HEK293 (cell line): ENCODE results near the gene ERBIN.

Source experiments
- CTCF ChIA-PET: fragments of 350-600 bp; formaldehyde crosslinking; extraction: SDS; loops from one replicate; lab custom pipeline; 2021; ENCODE audit warnings: antibody characterized with exemption; lab: Yijun Ruan, JAX
- POLR2A ChIA-PET: fragments of 300-600 bp; formaldehyde crosslinking; extraction: SDS; loops from one replicate; lab custom pipeline; 2020; ENCODE audit warnings: antibody characterized with exemption, inconsistent platforms; lab: Yijun Ruan, JAX
- H3K27ac ChIP-seq: fragments of 200-500 bp; sonication (Bioruptor generic); 2 replicates; pipeline ENCODE4 v1.5.1; 2014; ENCODE audit warnings: low read depth, low read length, control low read depth, inconsistent platforms; ENCODE audit errors: extremely low read depth
- H3K36me3 ChIP-seq, 2 experiments: fragments of 200-500 bp in 1 of 2; sonication (Bioruptor generic) in 1 of 2; 1 replicate in 1 of 2; 2 replicates in 1 of 2; pipeline ENCODE4 v1.5.1; 2014 to 2017; ENCODE audit warnings: inconsistent platforms in 2 of 2, low read length in 2 of 2; ENCODE audit not compliant: control insufficient read depth in 2 of 2, insufficient read depth in 1 of 2
- H3K4me1 ChIP-seq: fragments of 200-500 bp; sonication (Bioruptor generic); 2 replicates; pipeline ENCODE4 v1.5.1; 2014; ENCODE audit warnings: mild to moderate bottlenecking, low read length, inconsistent platforms; ENCODE audit not compliant: control insufficient read depth, insufficient read depth
- H3K4me3 ChIP-seq: 2 replicates; pipeline ENCODE4 v1.5.1; 2011; ENCODE audit warnings: low read depth, mild to moderate bottlenecking, control low read depth, low read length, moderate library complexity
- H3K9me3 ChIP-seq: fragments of 200-500 bp; sonication (Bioruptor generic); 2 replicates; pipeline ENCODE4 v1.5.1; 2014; ENCODE audit warnings: low read depth, low read length, inconsistent platforms; ENCODE audit not compliant: control insufficient read depth, insufficient read depth
- GLI4 ChIP-seq: fragments of 450-650 bp; formaldehyde crosslinking; IDR thresholded peaks from 2 replicates; pipeline ENCODE4 v1.5.1; 2016; ENCODE audit warnings: missing biosample characterization, missing genetic modification characterization
- MYNN ChIP-seq: fragments of 450-650 bp; formaldehyde crosslinking; IDR thresholded peaks from 2 replicates; pipeline ENCODE4 v1.5.1; 2016; ENCODE audit warnings: missing biosample characterization, missing genetic modification characterization, borderline replicate concordance
- REPIN1 ChIP-seq: fragments of 450-650 bp; formaldehyde crosslinking; IDR thresholded peaks from 2 replicates; pipeline ENCODE4 v1.5.1; 2017; ENCODE audit warnings: missing biosample characterization, missing genetic modification characterization, low read depth
- SP3 ChIP-seq: fragments of 450-650 bp; formaldehyde crosslinking; IDR thresholded peaks from 2 replicates; pipeline ENCODE4 v1.5.1; 2016; ENCODE audit warnings: missing biosample characterization, missing genetic modification characterization
- SP7 ChIP-seq: fragments of 450-650 bp; formaldehyde crosslinking; IDR thresholded peaks from 2 replicates; pipeline ENCODE4 v1.5.1; 2016; ENCODE audit warnings: missing biosample characterization, missing genetic modification characterization
- ZFP3 ChIP-seq: fragments of 450-650 bp; formaldehyde crosslinking; IDR thresholded peaks from 2 replicates; pipeline ENCODE4 v1.5.1; 2016; ENCODE audit warnings: low read depth, missing biosample characterization, missing genetic modification characterization
- ZFP69B ChIP-seq: fragments of 450-650 bp; formaldehyde crosslinking; IDR thresholded peaks from 2 replicates; pipeline ENCODE4 v1.5.1; 2016; ENCODE audit warnings: missing biosample characterization, missing genetic modification characterization
- ZNF157 ChIP-seq: fragments of 450-650 bp; formaldehyde crosslinking; IDR thresholded peaks from 2 replicates; pipeline ENCODE4 v1.5.1; 2016; ENCODE audit warnings: missing biosample characterization, missing genetic modification characterization
- ZNF221 ChIP-seq: fragments of 450-650 bp; formaldehyde crosslinking; IDR thresholded peaks from 2 replicates; pipeline ENCODE4 v1.5.1; 2017; ENCODE audit warnings: missing biosample characterization, missing genetic modification characterization, borderline replicate concordance
- ZNF239 ChIP-seq: fragments of 450-650 bp; formaldehyde crosslinking; IDR thresholded peaks from 2 replicates; pipeline ENCODE4 v1.5.1; 2016; ENCODE audit warnings: missing biosample characterization, missing genetic modification characterization
- ZNF266 ChIP-seq: fragments of 450-650 bp; formaldehyde crosslinking; IDR thresholded peaks from 2 replicates; pipeline ENCODE4 v1.5.1; 2016; ENCODE audit warnings: missing biosample characterization, missing genetic modification characterization, low read depth
- ZNF394 ChIP-seq: fragments of 450-650 bp; formaldehyde crosslinking; IDR thresholded peaks from 2 replicates; pipeline ENCODE4 v1.5.1; 2016; ENCODE audit warnings: missing biosample characterization, missing genetic modification characterization, mild to moderate bottlenecking, moderate library complexity, borderline replicate concordance
- ZNF473 ChIP-seq: fragments of 450-650 bp; formaldehyde crosslinking; IDR thresholded peaks from 2 replicates; pipeline ENCODE4 v1.5.1; 2017; ENCODE audit warnings: missing biosample characterization, missing genetic modification characterization
- ZNF571 ChIP-seq: fragments of 450-650 bp; formaldehyde crosslinking; IDR thresholded peaks from 2 replicates; pipeline ENCODE4 v1.5.0; 2017; ENCODE audit warnings: missing biosample characterization, missing genetic modification characterization
- ZNF658 ChIP-seq: fragments of 450-650 bp; formaldehyde crosslinking; IDR thresholded peaks from 2 replicates; pipeline ENCODE4; 2016; ENCODE audit warnings: missing biosample characterization, missing genetic modification characterization
- ZNF768 ChIP-seq: fragments of 450-650 bp; formaldehyde crosslinking; IDR thresholded peaks from 2 replicates; pipeline ENCODE4 v1.5.1; 2018; ENCODE audit warnings: missing biosample characterization, mild to moderate bottlenecking, missing genetic modification characterization
- ZNF777 ChIP-seq: fragments of 450-650 bp; formaldehyde crosslinking; IDR thresholded peaks from 2 replicates; pipeline ENCODE4 v1.5.1; 2017; ENCODE audit warnings: missing biosample characterization, missing genetic modification characterization, borderline replicate concordance
- TF ChIP-seq, protein P1 (sequence below): fragments of 450-650 bp; formaldehyde crosslinking; IDR thresholded peaks from 2 replicates; pipeline ENCODE4 v1.5.1; 2016; ENCODE audit warnings: missing biosample characterization, missing genetic modification characterization
- TF ChIP-seq, protein P2 (sequence below): fragments of 450-650 bp; formaldehyde crosslinking; IDR thresholded peaks from 2 replicates; pipeline ENCODE4 v1.5.1; 2016; ENCODE audit warnings: missing biosample characterization, missing genetic modification characterization
- TF ChIP-seq, protein P3 (sequence below): fragments of 450-650 bp; formaldehyde crosslinking; IDR thresholded peaks from 2 replicates; pipeline ENCODE4 v1.5.1; 2016; ENCODE audit warnings: missing biosample characterization, missing genetic modification characterization
- TF ChIP-seq, protein P4 (sequence below): fragments of 450-650 bp; formaldehyde crosslinking; IDR thresholded peaks from 2 replicates; pipeline ENCODE4 v1.5.1; 2016; ENCODE audit warnings: missing biosample characterization, missing genetic modification characterization

The ERBIN gene

DNA sequence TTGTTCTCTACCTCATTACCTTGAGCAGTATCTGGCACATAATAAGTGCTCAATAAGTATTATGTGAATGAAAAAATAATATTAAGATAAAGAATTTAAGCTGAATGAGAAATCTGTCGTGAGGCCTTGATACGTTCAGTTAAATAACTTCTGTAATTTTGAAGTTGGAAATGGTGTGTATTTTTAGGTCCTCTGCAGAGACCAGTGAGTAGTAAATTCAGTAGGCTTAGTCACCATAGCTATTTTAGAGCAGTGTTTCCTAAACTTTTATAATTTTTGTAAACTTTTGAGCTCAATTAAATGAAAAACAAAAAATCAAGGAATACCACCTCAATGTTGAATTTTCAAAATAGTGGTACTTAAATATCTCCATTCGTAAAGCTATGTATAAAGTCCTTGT is 25.0 kb downstream of the ERBIN start:
- no peaks in the 10 kb centered on the region for H3K4me1 ChIP-seq
- H3K4me3 ChIP-seq, result no peak overlapping the region
- H3K27ac ChIP-seq, result no peak overlapping the region
- H3K36me3 ChIP-seq, result no peaks in the 10 kb centered on the region; a peak in 1 of 3 replicates
- ChIA-PET POLR2A (no interaction called here), CTCF (interaction anchor here (0.6 to 0.8 kb wide), 2 partner anchors 143 to 355 kb away, joined by 3 read pairs; no protein-coding TSS in a partner anchor)
- TF ChIP-seq, protein P1, sequence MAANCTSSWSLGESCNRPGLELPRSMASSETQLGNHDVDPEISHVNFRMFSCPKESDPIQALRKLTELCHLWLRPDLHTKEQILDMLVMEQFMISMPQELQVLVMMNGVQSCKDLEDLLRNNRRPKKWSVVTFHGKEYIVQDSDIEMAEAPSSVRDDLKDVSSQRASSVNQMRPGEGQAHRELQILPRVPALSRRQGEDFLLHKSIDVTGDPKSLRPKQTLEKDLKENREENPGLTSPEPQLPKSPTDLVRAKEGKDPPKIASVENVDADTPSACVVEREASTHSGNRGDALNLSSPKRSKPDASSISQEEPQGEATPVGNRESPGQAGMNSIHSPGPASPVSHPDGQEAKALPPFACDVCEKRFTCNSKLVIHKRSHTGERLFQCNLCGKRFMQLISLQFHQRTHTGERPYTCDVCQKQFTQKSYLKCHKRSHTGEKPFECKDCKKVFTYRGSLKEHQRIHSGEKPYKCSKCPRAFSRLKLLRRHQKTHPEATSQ (tag by site-specific recombination), result no peak
- no peak for TF ChIP-seq ZNF768 (tag by site-specific recombination)
- no peak for TF ChIP-seq ZNF473 (tag by site-specific recombination)
- no peak for TF ChIP-seq ZNF571 (tag by site-specific recombination)
- TF ChIP-seq, protein P2, sequence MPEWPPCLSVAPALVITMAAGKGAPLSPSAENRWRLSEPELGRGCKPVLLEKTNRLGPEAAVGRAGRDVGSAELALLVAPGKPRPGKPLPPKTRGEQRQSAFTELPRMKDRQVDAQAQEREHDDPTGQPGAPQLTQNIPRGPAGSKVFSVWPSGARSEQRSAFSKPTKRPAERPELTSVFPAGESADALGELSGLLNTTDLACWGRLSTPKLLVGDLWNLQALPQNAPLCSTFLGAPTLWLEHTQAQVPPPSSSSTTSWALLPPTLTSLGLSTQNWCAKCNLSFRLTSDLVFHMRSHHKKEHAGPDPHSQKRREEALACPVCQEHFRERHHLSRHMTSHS (tag by site-specific recombination), result no peak
- TF ChIP-seq ZNF239 (tag by site-specific recombination), result no peak
- TF ChIP-seq, protein P3, sequence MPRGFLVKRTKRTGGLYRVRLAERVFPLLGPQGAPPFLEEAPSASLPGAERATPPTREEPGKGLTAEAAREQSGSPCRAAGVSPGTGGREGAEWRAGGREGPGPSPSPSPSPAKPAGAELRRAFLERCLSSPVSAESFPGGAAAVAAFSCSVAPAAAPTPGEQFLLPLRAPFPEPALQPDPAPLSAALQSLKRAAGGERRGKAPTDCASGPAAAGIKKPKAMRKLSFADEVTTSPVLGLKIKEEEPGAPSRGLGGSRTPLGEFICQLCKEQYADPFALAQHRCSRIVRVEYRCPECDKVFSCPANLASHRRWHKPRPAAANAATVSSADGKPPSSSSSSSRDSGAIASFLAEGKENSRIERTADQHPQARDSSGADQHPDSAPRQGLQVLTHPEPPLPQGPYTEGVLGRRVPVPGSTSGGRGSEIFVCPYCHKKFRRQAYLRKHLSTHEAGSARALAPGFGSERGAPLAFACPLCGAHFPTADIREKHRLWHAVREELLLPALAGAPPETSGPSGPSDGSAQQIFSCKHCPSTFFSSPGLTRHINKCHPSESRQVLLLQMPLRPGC (tag by site-specific recombination), result no peak
- TF ChIP-seq ZNF221 (tag by site-specific recombination), result no peak
- no peak for TF ChIP-seq ZFP69B (tag by site-specific recombination)
- TF ChIP-seq ZNF658 (tag by site-specific recombination), result no peak
- no peak for TF ChIP-seq ZNF266 (tag by site-specific recombination)
- no peak for TF ChIP-seq REPIN1 (tag by site-specific recombination)
- TF ChIP-seq ZNF777 (tag by site-specific recombination), result no peak
- TF ChIP-seq MYNN (tag by site-specific recombination), result no peak
- no peak for TF ChIP-seq GLI4 (tag by site-specific recombination)
- TF ChIP-seq SP7 (tag by site-specific recombination), result no peak
- no peaks in the 10 kb centered on the region for H3K9me3 ChIP-seq

- Histone ChIP-seq H3K9me3 (no peaks in the 10 kb centered on the region), H3K4me3 (no peak overlapping the region), H3K27ac (no peak overlapping the region), H3K36me3 (no peaks in the 10 kb centered on the region; a peak in 1 of 3 replicates), H3K4me1 (no peaks in the 10 kb centered on the region)
- ChIA-PET CTCF (interaction anchor here (0.6 kb wide), 1 partner anchor 144 kb away, joined by 3 read pairs; no protein-coding TSS in a partner anchor), POLR2A (no interaction called here)
- TF ChIP-seq ZNF157 (no peak), ZNF394 (tag by site-specific recombination) (no peak), SP3 (tag by site-specific recombination) (no peak), ZFP3 (tag by site-specific recombination) (no peak)
- TF ChIP-seq, protein P4, sequence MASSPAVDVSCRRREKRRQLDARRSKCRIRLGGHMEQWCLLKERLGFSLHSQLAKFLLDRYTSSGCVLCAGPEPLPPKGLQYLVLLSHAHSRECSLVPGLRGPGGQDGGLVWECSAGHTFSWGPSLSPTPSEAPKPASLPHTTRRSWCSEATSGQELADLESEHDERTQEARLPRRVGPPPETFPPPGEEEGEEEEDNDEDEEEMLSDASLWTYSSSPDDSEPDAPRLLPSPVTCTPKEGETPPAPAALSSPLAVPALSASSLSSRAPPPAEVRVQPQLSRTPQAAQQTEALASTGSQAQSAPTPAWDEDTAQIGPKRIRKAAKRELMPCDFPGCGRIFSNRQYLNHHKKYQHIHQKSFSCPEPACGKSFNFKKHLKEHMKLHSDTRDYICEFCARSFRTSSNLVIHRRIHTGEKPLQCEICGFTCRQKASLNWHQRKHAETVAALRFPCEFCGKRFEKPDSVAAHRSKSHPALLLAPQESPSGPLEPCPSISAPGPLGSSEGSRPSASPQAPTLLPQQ (tag by site-specific recombination), result no peak
- TF ChIP-seq, all 188 proteins: peak for 0
Measured at GRCh38 chr5:65952259-65952658, 25.9 kb downstream of the ERBIN start.
